Thyroid gland (tissue), 4 donors: Measurements from ENCODE around the gene NOP14. TPM values are rescaled to one million over a fixed set of nuclear protein-coding genes. Genes with fewer than 3 reads are reported as not detected.
A peak's percentile ranks its signal among the peaks of the same experiment; 100 is the strongest.

Experiments used
- DNase-seq, 2 donors: peaks; one replicate each; pipeline ENCODE4 v3.0.0-alpha.2; 2019
- H3K27ac ChIP-seq, 3 donors: fragments of 200-600 bp; sonication (generic); 1 replicate in 2 of 3; 2 replicates in 1 of 3; pipeline ENCODE4 v1.5.1; 2016 to 2019; ENCODE audit warnings: mild to moderate bottlenecking in 1 of 3, moderate library complexity in 1 of 3
- H3K27me3 ChIP-seq: fragments of 200-600 bp; sonication (generic); one replicate; pipeline ENCODE4 v1.5.1; 2019
- H3K36me3 ChIP-seq, 2 donors: fragments of 200-600 bp; sonication (generic); one replicate each; pipeline ENCODE4 v1.5.1; 2016 to 2019
- H3K4me1 ChIP-seq, 2 donors: fragments of 200-600 bp; sonication (generic); one replicate each; pipeline ENCODE4 v1.5.1; 2017 to 2019
- H3K4me3 ChIP-seq, 3 donors: fragments of 200-600 bp; sonication (generic); replicated peaks in 1 of 3; 1 replicate in 2 of 3; 2 replicates in 1 of 3; pipeline ENCODE4 v1.5.1; 2016; ENCODE audit warnings: mild to moderate bottlenecking in 1 of 3
- H3K9me3 ChIP-seq: fragments of 200-600 bp; sonication (generic); one replicate; pipeline ENCODE4 v1.5.1; 2017
- POLR2A ChIP-seq, 2 donors: fragments of 450-650 bp; IDR thresholded peaks; one replicate each; pipeline ENCODE4 v1.6.1; 2017; ENCODE audit warnings: antibody characterized with exemption in 2 of 2, mild to moderate bottlenecking in 2 of 2, moderate library complexity in 1 of 2
- WGBS, 2 donors: methylation state at CpG; one replicate each; pipeline ENCODE4 v1.1.5; 2017; 5-methylcytosine and 5-hydroxymethylcytosine counted together
- intact Hi-C: fragments of 100-400 bp; cut with DNase I; formaldehyde crosslinking; loops from one replicate; pipeline ENCODE4 v1.15.1; 2023
- total RNA-seq, 4 donors: library from RNA; depleted of rRNA; stranded (reverse); fragments of >200 nt; gene quantifications; one replicate each; pipeline ENCODE4 v1.2.3, GENCODE V29; 2016
- TF ChIP-seq, protein P1 (sequence below), 6 experiments: fragments of 200-600 bp in 3 of 6; fragments of 450-650 bp in 3 of 6; sonication (generic) in 3 of 6; IDR thresholded peaks; one replicate each; pipeline ENCODE4 v1.5.1; 2016 to 2019; ENCODE audit warnings: antibody characterized with exemption in 6 of 6, mild to moderate bottlenecking in 2 of 6, inconsistent platforms in 1 of 6, moderate library complexity in 1 of 6

NOP14 gene
- total RNA-seq, 4 donors from 2014 or later = 18.4 to 24.8 (median 19.3) TPM

- TF ChIP-seq, protein P1, sequence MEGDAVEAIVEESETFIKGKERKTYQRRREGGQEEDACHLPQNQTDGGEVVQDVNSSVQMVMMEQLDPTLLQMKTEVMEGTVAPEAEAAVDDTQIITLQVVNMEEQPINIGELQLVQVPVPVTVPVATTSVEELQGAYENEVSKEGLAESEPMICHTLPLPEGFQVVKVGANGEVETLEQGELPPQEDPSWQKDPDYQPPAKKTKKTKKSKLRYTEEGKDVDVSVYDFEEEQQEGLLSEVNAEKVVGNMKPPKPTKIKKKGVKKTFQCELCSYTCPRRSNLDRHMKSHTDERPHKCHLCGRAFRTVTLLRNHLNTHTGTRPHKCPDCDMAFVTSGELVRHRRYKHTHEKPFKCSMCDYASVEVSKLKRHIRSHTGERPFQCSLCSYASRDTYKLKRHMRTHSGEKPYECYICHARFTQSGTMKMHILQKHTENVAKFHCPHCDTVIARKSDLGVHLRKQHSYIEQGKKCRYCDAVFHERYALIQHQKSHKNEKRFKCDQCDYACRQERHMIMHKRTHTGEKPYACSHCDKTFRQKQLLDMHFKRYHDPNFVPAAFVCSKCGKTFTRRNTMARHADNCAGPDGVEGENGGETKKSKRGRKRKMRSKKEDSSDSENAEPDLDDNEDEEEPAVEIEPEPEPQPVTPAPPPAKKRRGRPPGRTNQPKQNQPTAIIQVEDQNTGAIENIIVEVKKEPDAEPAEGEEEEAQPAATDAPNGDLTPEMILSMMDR (IDR thresholded peaks at IDR 0.05) = no peak
- no peak for TF ChIP-seq POLR2A (IDR thresholded peaks at IDR 0.05)
- Histone ChIP-seq H3K27me3 (no peaks in the 10 kb centered on the region), H3K36me3 (no peaks in the 10 kb centered on the region), H3K4me3 (no peak overlapping the region), H3K4me1 (no peaks in the 10 kb centered on the region), H3K27ac (no peak overlapping the region), H3K9me3 (no peaks in the 10 kb centered on the region)
- intact Hi-C loops = no loop called here
- 92 to 95% methylated on average over 3 of the region's 3 CpGs for WGBS, 2 donors
- DNase-seq = no peak
Measured at GRCh38 chr4:2971275-2971674, 8.1 kb upstream of the NOP14 start.

DNA sequence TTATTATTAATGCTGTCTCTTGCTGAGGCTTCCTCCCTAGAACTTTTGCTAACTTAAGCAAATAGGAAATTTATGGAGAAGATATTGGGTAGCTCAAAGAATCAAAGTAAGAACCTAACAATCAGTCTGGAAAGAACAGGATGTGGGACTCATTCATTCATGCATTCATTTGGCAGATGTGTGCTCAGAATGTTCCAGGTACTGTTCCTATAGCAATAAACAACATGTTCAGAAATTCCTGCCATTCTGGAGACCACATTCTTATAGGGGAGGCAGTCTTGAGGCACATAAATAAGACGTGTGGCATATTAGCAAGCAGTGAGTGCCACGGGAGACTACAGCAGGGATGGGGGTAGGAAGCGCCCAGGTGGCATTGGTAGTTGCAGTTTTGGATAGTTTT, 5.2 kb upstream of the NOP14 start:
- Histone ChIP-seq H3K27me3 (no peaks in the 10 kb centered on the region), H3K4me3 (no peak overlapping the region), H3K27ac (no peak overlapping the region), H3K4me1 (peaks cover 6 to 8% of the 10 kb centered on the region in 2 donors), H3K9me3 (no peaks in the 10 kb centered on the region), H3K36me3 (no peaks in the 10 kb centered on the region)
- no peak for DNase-seq
- intact Hi-C loops = no loop called here
- 86 to 87% methylated on average over 3 of the region's 3 CpGs for WGBS, 2 donors
- no peak for TF ChIP-seq POLR2A (IDR thresholded peaks at IDR 0.05)
- TF ChIP-seq, protein P1 (IDR thresholded peaks at IDR 0.05) = no peak

DNA sequence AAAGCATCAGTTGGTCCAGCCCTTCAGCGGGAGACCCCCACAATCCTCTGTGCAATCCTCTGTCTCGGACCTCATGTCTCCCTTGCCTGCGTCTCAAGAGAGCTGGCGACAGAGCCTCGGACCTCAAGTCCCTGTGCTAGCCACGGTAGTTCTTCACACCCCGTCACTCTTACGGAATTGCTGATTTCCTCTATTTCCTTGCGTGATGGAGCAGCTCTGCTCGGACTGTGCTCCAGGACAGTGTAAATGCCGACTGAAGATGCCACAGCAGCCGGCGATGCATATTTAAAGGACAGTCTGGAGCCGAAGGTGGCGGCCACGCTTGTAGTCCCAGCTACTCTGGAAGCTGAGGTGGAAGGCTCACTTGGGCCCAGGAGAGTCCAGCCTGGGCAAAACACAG, 2.1 kb upstream of the NOP14 start:
- no peak overlapping the region for H3K27ac ChIP-seq
- WGBS, 2 donors = 85 to 90% methylated on average over 16 of the region's 16 CpGs
- no peak overlapping the region for H3K4me3 ChIP-seq
- H3K36me3 ChIP-seq = no peaks in the 10 kb centered on the region
- H3K27me3 ChIP-seq = no peaks in the 10 kb centered on the region
- no peaks in the 10 kb centered on the region for H3K9me3 ChIP-seq
- no peak for DNase-seq
- TF ChIP-seq POLR2A (IDR thresholded peaks at IDR 0.05) = no peak
- TF ChIP-seq, protein P1 (IDR thresholded peaks at IDR 0.05) = no peak
- peaks cover 20 to 23% of the 10 kb centered on the region in 2 donors for H3K4me1 ChIP-seq
- intact Hi-C loops = no loop called here

GRCh38 chr4:2964706-2965258, 1.6 kb upstream of the NOP14 start:
- WGBS, 2 donors = 56 to 59% methylated on average over 5 of the region's 5 CpGs
- no peak for TF ChIP-seq POLR2A (IDR thresholded peaks at IDR 0.05)
- TF ChIP-seq, protein P1 (IDR thresholded peaks at IDR 0.05) = no peak
- no peak for DNase-seq
- Histone ChIP-seq H3K27ac (no peak overlapping the region), H3K36me3 (no peaks in the 10 kb centered on the region), H3K4me3 (no peak overlapping the region), H3K4me1 (peaks cover 20 to 23% of the 10 kb centered on the region in 2 donors), H3K27me3 (no peaks in the 10 kb centered on the region), H3K9me3 (no peaks in the 10 kb centered on the region)
- intact Hi-C loops = no loop called here

GRCh38 chr4:2963966-2964471, 813 bp upstream of the NOP14 start:
- peaks cover 20 to 23% of the 10 kb centered on the region in 2 donors for H3K4me1 ChIP-seq
- peak overlapping the region in 2 of 3 donors; percentile 12 to 67 for H3K27ac ChIP-seq
- WGBS, 2 donors = 1 to 5% methylated on average over 4 to 18 of the region's 38 CpGs
- no peaks in the 10 kb centered on the region for H3K9me3 ChIP-seq
- no peaks in the 10 kb centered on the region for H3K36me3 ChIP-seq
- peak; percentile 21 to 63 for DNase-seq
- no peaks in the 10 kb centered on the region for H3K27me3 ChIP-seq
- intact Hi-C loops = no loop called here
- TF ChIP-seq, protein P1 (IDR thresholded peaks at IDR 0.05) = no peak
- TF ChIP-seq POLR2A (IDR thresholded peaks at IDR 0.05) = no peak
- peak overlapping the region; percentile 54 to 99 (median 82) for H3K4me3 ChIP-seq
